Neural progenitor cell (in vitro differentiated cells): ENCODE data around the gene TSPOAP1. TPM values are rescaled to one million over a fixed set of nuclear protein-coding genes. Genes with fewer than 3 reads are reported as not detected.

Experiments
- DNase-seq: peaks from one replicate; pipeline ENCODE4 v3.0.0-alpha.2; 2016; ENCODE audit warnings: low spot score
- H2AFZ ChIP-seq: fragments of 200-600 bp; sonication (generic); replicated peaks from 2 replicates; pipeline ENCODE4 v1.6.1; 2016; ENCODE audit warnings: antibody characterized with exemption
- H3F3A ChIP-seq: fragments of 200-600 bp; sonication (generic); 2 replicates; pipeline ENCODE4 v1.6.1; 2016; ENCODE audit warnings: antibody characterized with exemption, low read depth
- H3K27ac ChIP-seq: fragments of 200-600 bp; sonication (generic); 2 replicates; pipeline ENCODE4 v1.5.1; 2016; ENCODE audit warnings: mild to moderate bottlenecking
- H3K27me3 ChIP-seq: fragments of 200-600 bp; sonication (generic); 2 replicates; pipeline ENCODE4 v1.6.1; 2016; ENCODE audit warnings: mild to moderate bottlenecking, moderate library complexity
- H3K36me3 ChIP-seq: fragments of 200-600 bp; sonication (generic); 2 replicates; pipeline ENCODE4 v1.5.1; 2016
- H3K4me1 ChIP-seq: fragments of 200-600 bp; sonication (generic); 2 replicates; pipeline ENCODE4 v1.6.1; 2016; ENCODE audit warnings: mixed run types
- H3K4me2 ChIP-seq: fragments of 200-600 bp; sonication (generic); 2 replicates; pipeline ENCODE4 v1.6.1; 2016
- H3K4me3 ChIP-seq: fragments of 200-600 bp; sonication (generic); 2 replicates; pipeline ENCODE4 v1.5.1; 2016
- H3K79me2 ChIP-seq: fragments of 200-600 bp; sonication (generic); 2 replicates; pipeline ENCODE4 v1.6.1; 2016; ENCODE audit warnings: low read depth
- H3K9ac ChIP-seq: fragments of 200-600 bp; sonication (generic); 2 replicates; pipeline ENCODE4 v1.6.1; 2016
- H3K9me3 ChIP-seq: fragments of 200-600 bp; sonication (generic); 2 replicates; pipeline ENCODE4 v1.5.1; 2016; ENCODE audit warnings: low read depth
- H4K20me1 ChIP-seq: fragments of 200-600 bp; sonication (generic); 2 replicates; pipeline ENCODE4 v1.6.1; 2016; ENCODE audit warnings: low read depth
- H3K27ac Mint-ChIP-seq: 3 replicates; pipeline ENCODE4 v1.8.0; 2021; ENCODE audit warnings: mixed read lengths
- H3K27me3 Mint-ChIP-seq: 2 replicates; pipeline ENCODE4 v1.8.0; 2022; ENCODE audit warnings: low read depth, mild to moderate bottlenecking, inconsistent platforms, moderate library complexity, mixed read lengths; ENCODE audit not compliant: insufficient read depth
- H3K36me3 Mint-ChIP-seq: 3 replicates; pipeline ENCODE4 v1.8.0; 2021; ENCODE audit warnings: mixed read lengths
- H3K4me1 Mint-ChIP-seq: 3 replicates; pipeline ENCODE4 v1.8.0; 2021; ENCODE audit warnings: mixed read lengths
- H3K4me3 Mint-ChIP-seq: 3 replicates; pipeline ENCODE4 v1.8.0; 2021; ENCODE audit warnings: mild to moderate bottlenecking, moderate library complexity, mixed read lengths
- H3K9me3 Mint-ChIP-seq: 3 replicates; pipeline ENCODE4 v1.8.0; 2020; ENCODE audit warnings: mixed read lengths
- EZH2 ChIP-seq: fragments of 200-600 bp; sonication (generic); IDR thresholded peaks from 2 replicates; pipeline ENCODE4 v1.6.1; 2017; ENCODE audit warnings: antibody characterized with exemption, mild to moderate bottlenecking, moderate library complexity
- EZH2phosphoT487 ChIP-seq: fragments of 200-600 bp; sonication (generic); IDR thresholded peaks from 2 replicates; pipeline ENCODE4 v1.6.1; 2017; ENCODE audit warnings: antibody characterized with exemption
- total RNA-seq: library from RNA; depleted of rRNA; stranded (reverse); fragments of >200 nt; gene quantifications from 2 replicates; pipeline ENCODE4 v1.2.3, GENCODE V29; 2015; ENCODE audit warnings: low replicate concordance
- TF ChIP-seq, protein P1 (sequence below): fragments of 200-600 bp; sonication (generic); IDR thresholded peaks from 2 replicates; pipeline ENCODE4 v1.5.1; 2017; ENCODE audit warnings: antibody characterized with exemption, mild to moderate bottlenecking

The TSPOAP1 gene
- total RNA-seq, 1 donor from 2014 or later, result 13.8 TPM

- peaks cover 5% of the 10 kb centered on the region for H3K27me3 ChIP-seq
- Mint-ChIP-seq H3K27ac (no peak overlapping the region), H3K36me3 (no peaks in the 10 kb centered on the region), H3K4me3 (no peak overlapping the region), H3K4me1 (peaks cover 4% of the 10 kb centered on the region), H3K9me3 (peaks cover 2% of the 10 kb centered on the region), H3K27me3 (peaks cover 2% of the 10 kb centered on the region)
- H3K36me3 ChIP-seq, result no peaks in the 10 kb centered on the region
- no peak overlapping the region for H3K4me3 ChIP-seq
- H4K20me1 ChIP-seq, result no peaks in the 10 kb centered on the region
- H3K4me2 ChIP-seq, result no peak overlapping the region
- no peak overlapping the region for H2AFZ ChIP-seq
- no peaks in the 10 kb centered on the region for H3F3A ChIP-seq
- TF ChIP-seq, protein P1, sequence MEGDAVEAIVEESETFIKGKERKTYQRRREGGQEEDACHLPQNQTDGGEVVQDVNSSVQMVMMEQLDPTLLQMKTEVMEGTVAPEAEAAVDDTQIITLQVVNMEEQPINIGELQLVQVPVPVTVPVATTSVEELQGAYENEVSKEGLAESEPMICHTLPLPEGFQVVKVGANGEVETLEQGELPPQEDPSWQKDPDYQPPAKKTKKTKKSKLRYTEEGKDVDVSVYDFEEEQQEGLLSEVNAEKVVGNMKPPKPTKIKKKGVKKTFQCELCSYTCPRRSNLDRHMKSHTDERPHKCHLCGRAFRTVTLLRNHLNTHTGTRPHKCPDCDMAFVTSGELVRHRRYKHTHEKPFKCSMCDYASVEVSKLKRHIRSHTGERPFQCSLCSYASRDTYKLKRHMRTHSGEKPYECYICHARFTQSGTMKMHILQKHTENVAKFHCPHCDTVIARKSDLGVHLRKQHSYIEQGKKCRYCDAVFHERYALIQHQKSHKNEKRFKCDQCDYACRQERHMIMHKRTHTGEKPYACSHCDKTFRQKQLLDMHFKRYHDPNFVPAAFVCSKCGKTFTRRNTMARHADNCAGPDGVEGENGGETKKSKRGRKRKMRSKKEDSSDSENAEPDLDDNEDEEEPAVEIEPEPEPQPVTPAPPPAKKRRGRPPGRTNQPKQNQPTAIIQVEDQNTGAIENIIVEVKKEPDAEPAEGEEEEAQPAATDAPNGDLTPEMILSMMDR, result no peak
- TF ChIP-seq EZH2 (no peak), EZH2phosphoT487 (no peak)
- H3K9me3 ChIP-seq, result no peaks in the 10 kb centered on the region
- peaks cover 2% of the 10 kb centered on the region for H3K4me1 ChIP-seq
- no peak for DNase-seq
- H3K79me2 ChIP-seq, result no peaks in the 10 kb centered on the region
- H3K9ac ChIP-seq, result no peak overlapping the region
- H3K27ac ChIP-seq, result no peak overlapping the region
Observed at GRCh38 chr17:58279016-58279711, 49.4 kb downstream of the TSPOAP1 start.

GRCh38 chr17:58278661-58279015 lies 50.0 kb downstream of the TSPOAP1 start:
- H3K4me1 ChIP-seq, result no peaks in the 10 kb centered on the region
- no peaks in the 10 kb centered on the region for H3K79me2 ChIP-seq
- H3K4me3 Mint-ChIP-seq, result no peak overlapping the region
- H3K27me3 Mint-ChIP-seq, result peaks cover 2% of the 10 kb centered on the region
- H3K36me3 Mint-ChIP-seq, result no peaks in the 10 kb centered on the region
- H2AFZ ChIP-seq, result no peak overlapping the region
- no peak overlapping the region for H3K27ac ChIP-seq
- no peak for TF ChIP-seq EZH2phosphoT487
- TF ChIP-seq, protein P1, result no peak
- TF ChIP-seq EZH2, result no peak
- H3K27ac Mint-ChIP-seq, result peak overlapping the region; percentile 66
- peaks cover 1% of the 10 kb centered on the region for H3K4me1 Mint-ChIP-seq
- H3K36me3 ChIP-seq, result no peaks in the 10 kb centered on the region
- no peaks in the 10 kb centered on the region for H4K20me1 ChIP-seq
- no peak overlapping the region for H3K4me3 ChIP-seq
- H3F3A ChIP-seq, result no peaks in the 10 kb centered on the region
- no peak overlapping the region for H3K9ac ChIP-seq
- H3K27me3 ChIP-seq, result peaks cover 5% of the 10 kb centered on the region
- no peaks in the 10 kb centered on the region for H3K9me3 ChIP-seq
- DNase-seq, result no peak
- H3K9me3 Mint-ChIP-seq, result peaks cover 2% of the 10 kb centered on the region
- no peak overlapping the region for H3K4me2 ChIP-seq

- Histone ChIP-seq H3K79me2 (no peaks in the 10 kb centered on the region), H4K20me1 (no peaks in the 10 kb centered on the region), H3K27ac (no peak overlapping the region), H3K4me1 (no peaks in the 10 kb centered on the region), H2AFZ (no peak overlapping the region), H3K4me3 (no peak overlapping the region), H3F3A (no peaks in the 10 kb centered on the region), H3K9me3 (no peaks in the 10 kb centered on the region), H3K4me2 (no peak overlapping the region), H3K36me3 (no peaks in the 10 kb centered on the region), H3K9ac (no peak overlapping the region), H3K27me3 (peaks cover 5% of the 10 kb centered on the region)
- TF ChIP-seq, protein P1, result no peak
- no peak for TF ChIP-seq EZH2
- TF ChIP-seq EZH2phosphoT487, result no peak
- Mint-ChIP-seq H3K4me1 (no peaks in the 10 kb centered on the region), H3K27ac (peak overlapping the region; percentile 66), H3K9me3 (peaks cover 2% of the 10 kb centered on the region), H3K4me3 (no peak overlapping the region), H3K27me3 (peaks cover 2% of the 10 kb centered on the region), H3K36me3 (no peaks in the 10 kb centered on the region)
- no peak for DNase-seq
Observed at GRCh38 chr17:58277802-58278595, 50.6 kb downstream of the TSPOAP1 start.
